Right ventricle myocardium inferior (tissue), 1 donor: ENCODE data around the gene MET. TPM values are rescaled to one million over a fixed set of nuclear protein-coding genes. Genes with fewer than 3 reads are reported as not detected.

Experiments
- ATAC-seq: fragments of 200-7000 bp; cut with Tn5 transposase; one replicate; pipeline ENCODE4 v1.9.1; 2020; ENCODE audit warnings: mild to moderate bottlenecking, moderate library complexity
- DNase-seq: peaks from one replicate; pipeline ENCODE4 v3.0.0; 2021; ENCODE audit errors: missing footprints
- intact Hi-C: fragments of 100-400 bp; cut with DNase I; formaldehyde crosslinking; loops from one replicate; pipeline ENCODE4 v1.11.0; 2022
- total RNA-seq: library from RNA; stranded (reverse); fragmentation: NEBNext Ultra II Directional; extraction: Animal tissue kit (Norgen Biotek cat#: 25700); gene quantifications from one replicate; pipeline ENCODE4 v1.2.1, GENCODE V29; 2021
- donor health status: DM: no; HTN: yes; CAD: no; lungs with severe emphysema.

Gene MET
- total RNA-seq, 1 donor from 2014 or later: 15.9 TPM

- DNase-seq (no peak), ATAC-seq (no peak)
- intact Hi-C loops: loop anchor here (5.0 kb wide), 1 partner anchor 116 kb away; the partner anchor contains the start of gene MET
Measured at GRCh38 chr7:116788572-116789197, 116.7 kb downstream of the MET start.

DNA sequence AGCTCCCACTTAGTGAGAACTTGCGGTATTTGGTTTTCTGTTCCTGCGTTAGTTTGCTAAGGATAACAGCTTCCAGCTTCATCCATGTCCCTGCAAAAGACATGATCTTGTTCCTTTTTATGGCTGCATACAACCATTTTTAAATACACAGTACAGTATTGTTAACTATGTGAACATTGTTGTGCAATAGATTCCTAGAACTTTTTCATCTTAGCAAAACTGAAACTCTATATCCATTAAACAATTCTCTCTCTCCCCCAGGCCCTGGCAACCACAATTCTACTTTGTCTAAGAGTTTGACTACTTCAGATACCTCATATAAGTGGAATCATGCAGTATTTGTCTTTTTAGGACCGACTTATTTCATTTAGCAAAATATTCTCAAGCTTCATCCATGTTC is 118.0 kb downstream of the MET start:
- no peak for DNase-seq
- ATAC-seq: no peak
- intact Hi-C loops: no loop called here

GRCh38 chr7:116792813-116793212 is 120.8 kb downstream of the MET start:
- ATAC-seq (no peak), DNase-seq (no peak)
- intact Hi-C loops: no loop called here

GRCh38 chr7:116793795-116794340 is 121.9 kb downstream of the MET start:
- DNase-seq: no peak
- no peak for ATAC-seq
- intact Hi-C loops: no loop called here

DNA sequence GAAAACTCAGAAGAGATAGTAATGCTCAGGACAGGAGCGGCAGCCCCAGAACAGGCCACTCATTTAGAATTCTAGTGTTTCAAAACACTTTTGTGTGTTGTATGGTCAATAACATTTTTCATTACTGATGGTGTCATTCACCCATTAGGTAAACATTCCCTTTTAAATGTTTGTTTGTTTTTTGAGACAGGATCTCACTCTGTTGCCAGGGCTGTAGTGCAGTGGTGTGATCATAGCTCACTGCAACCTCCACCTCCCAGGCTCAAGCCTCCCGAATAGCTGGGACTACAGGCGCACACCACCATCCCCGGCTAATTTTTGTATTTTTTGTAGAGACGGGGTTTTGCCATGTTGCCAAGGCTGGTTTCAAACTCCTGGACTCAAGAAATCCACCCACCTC is 124.5 kb downstream of the MET start:
- ATAC-seq: no peak
- intact Hi-C loops: no loop called here
- no peak for DNase-seq

DNA sequence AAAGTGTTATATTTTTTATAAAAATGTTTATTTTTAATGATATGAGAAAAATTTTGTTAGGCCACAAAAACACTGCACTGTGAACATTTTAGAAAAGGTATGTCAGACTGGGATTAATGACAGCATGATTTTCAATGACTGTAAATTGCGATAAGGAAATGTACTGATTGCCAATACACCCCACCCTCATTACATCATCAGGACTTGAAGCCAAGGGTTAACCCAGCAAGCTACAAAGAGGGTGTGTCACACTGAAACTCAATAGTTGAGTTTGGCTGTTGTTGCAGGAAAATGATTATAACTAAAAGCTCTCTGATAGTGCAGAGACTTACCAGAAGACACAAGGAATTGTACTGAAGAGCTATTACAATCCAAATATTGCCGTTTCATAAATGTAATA is 125.6 kb downstream of the MET start:
- no peak for DNase-seq
- no peak for ATAC-seq
- intact Hi-C loops: no loop called here

DNA sequence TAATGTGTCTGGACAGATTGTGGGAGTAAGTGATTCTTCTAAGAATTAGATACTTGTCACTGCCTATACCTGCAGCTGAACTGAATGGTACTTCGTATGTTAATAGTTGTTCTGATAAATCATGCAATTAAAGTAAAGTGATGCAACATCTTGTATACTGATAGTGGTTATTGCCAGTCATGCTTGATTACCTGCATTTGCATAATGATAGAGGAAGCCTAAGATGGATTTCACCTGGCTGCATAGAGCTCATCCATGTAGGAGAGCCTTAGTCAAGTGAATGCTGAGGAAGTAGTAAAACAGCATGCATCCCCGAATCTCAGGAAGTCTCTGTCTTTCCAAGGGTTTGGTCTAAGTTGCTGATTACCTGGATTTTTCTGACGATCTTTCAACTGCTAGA is 126.2 kb downstream of the MET start:
- ATAC-seq: no peak
- DNase-seq: no peak
- intact Hi-C loops: no loop called here

DNA sequence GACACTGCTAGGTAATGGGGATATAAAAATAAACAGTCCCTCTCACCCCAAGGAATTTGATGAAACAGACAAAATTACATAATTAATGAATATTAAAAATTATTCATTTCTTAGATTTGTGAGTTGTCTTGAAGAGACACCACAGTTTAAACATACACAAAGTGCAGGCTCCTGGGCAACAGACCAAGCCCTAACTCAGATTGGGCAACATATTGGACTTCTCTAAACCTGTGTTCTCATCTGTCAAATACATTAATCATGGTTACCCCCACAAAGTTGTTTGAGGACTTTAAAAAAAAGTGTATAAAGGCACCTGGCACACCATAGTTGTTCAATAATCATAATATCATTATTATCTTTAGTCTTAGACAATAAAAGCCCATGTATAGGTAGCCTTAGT is 127.9 kb downstream of the MET start:
- no peak for DNase-seq
- no peak for ATAC-seq
- intact Hi-C loops: no loop called here

- ATAC-seq (no peak), DNase-seq (no peak)
- intact Hi-C loops: no loop called here
Measured at GRCh38 chr7:116800594-116800993, 128.6 kb downstream of the MET start.

- intact Hi-C loops: no loop called here
- no peak for ATAC-seq
- DNase-seq: no peak
Measured at GRCh38 chr7:116801092-116801710, 129.2 kb downstream of the MET start.

DNA sequence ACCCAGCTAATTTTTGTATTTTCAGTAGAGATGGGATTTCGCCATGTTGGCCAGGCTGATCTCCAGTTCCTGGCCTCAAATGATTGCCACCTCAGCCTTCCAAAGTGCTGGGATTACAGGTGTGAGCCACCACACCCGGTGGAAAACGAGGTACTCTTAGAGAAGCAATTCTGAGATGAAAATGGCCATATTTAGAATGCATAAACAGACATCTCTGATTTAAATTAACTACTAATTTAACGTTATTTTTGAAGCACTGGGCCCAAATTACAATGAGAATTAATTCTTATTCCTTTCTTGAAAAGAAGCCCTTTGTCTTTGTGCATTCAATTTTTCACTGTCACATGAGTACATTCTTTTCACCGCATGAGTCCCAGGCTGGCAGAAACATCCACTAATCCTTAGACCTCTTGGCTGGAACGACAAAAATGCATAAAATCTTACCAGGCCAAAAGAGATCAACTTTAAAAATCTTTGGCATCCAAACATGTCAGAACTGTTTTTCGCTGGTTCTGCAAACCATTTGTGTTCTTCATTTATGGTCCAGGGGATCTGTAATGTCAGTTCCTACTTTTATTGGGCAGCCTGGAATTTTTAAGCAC is 130.2 kb downstream of the MET start:
- ATAC-seq (no peak), DNase-seq (no peak)
- intact Hi-C loops: no loop called here

- intact Hi-C loops: no loop called here
- DNase-seq (no peak), ATAC-seq (no peak)
Measured at GRCh38 chr7:116802746-116803152, 130.8 kb downstream of the MET start.

- ATAC-seq (no peak), DNase-seq (no peak)
- intact Hi-C loops: no loop called here
Measured at GRCh38 chr7:116804471-116804870, 132.5 kb downstream of the MET start.

- ATAC-seq: peak; percentile 73
- DNase-seq: no peak
Measured at GRCh38 chr7:116805100-116805544, 133.1 kb downstream of the MET start.

DNA sequence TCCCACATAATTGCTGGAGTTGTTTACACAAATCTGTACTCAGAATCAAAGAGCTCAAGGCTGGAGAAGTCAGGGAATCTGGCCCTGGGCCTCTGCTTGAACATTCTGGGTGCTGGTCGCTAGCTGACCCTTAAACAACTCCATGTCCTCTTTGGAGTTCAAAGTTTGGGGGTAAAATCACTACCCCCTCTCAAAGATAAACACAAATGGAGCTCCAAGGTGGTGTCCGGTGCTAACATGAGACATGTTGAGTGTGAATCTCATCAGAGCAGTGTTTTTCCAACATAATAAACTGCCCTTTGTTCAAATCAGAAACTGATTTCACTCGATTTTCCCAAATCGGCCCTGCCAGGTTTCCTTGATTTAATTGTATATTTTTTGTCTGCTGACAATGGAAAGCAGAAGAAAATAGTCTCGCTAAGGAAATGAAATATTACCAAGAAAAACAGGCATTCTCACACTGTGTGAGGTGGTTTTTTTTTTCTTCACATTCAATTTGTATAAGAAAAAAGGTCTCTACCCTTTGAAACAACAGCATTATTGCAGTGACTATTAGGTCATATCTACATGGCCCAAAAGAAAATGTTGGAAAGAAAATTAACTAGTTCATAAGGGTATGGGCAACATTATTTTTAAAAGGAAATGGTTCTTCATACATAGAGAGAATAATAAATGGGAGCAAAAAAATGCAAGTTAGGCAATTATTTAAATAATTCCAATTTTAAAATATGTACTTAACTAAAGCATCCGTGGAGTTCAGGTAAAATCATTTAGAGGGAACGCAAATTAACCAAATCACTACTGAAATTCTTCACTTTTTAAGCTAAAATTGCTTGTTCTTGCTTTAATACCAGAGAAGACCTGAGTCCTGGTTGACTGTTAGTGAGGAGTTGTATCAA is 134.3 kb downstream of the MET start:
- ATAC-seq (no peak), DNase-seq (no peak)
- intact Hi-C loops: loop anchor here (5.0 kb wide), 2 partner anchors 544 to 634 kb away; no protein-coding TSS in a partner anchor

More at GRCh38 chr7:116805100-116805544, 133.1 kb downstream of the MET start:
- intact Hi-C loops: loop anchor here (5.0 kb wide), 2 partner anchors 543 to 633 kb away; no protein-coding TSS in a partner anchor

- DNase-seq: no peak
- intact Hi-C loops: loop anchor here (5.0 kb wide), 2 partner anchors 545 to 635 kb away; no protein-coding TSS in a partner anchor
- ATAC-seq: no peak
Measured at GRCh38 chr7:116807011-116807560, 135.1 kb downstream of the MET start.

DNA sequence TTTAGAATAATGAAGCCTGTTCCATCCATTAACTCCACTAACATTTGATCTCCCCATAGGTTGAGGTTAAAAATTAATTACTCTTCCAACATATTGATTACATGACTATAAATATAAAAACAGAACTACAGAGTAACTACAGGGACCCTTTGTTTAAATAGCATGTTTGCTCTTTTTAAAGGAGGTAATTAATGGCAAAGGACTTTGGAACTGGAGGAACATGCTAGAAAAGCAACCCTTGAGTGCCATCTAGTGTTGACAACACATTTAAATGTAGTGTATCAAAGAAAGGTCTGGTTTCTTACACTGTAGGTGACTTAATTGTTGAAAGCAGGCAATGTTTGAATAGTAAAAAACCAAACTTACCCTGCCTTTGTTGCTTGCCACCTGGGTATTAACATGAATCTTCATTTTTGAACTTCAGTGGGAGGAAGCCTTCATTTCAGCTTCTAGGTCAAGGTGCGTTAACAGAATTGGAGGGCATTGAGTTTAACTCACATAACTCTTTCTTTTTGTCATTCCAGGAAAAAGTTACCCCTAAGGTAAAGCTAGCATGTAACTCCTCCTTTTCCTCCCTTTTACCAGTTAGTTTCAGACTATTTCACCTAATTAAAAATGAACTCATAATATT is 137.8 kb downstream of the MET start:
- no peak for DNase-seq
- peak; percentile 52 for ATAC-seq
- intact Hi-C loops: loop anchor here (1.0 to 5.0 kb wide), 4 partner anchors 137 to 637 kb away; partner anchors contain the start of gene MET
